Cardiac fibroblast (primary cell): ENCODE results near the gene PODNL1.
"Not testable (repeated sequence)": the region's sequence is repeated elsewhere in the genome, so short reads cannot be mapped to it uniquely, and the experiment has no call there.

Source experiments
- DNase-seq, 2 donors: peaks; one replicate each; pipeline versions ENCODE4 v3.0.0 to v3.0.0-alpha.2; 2010; ENCODE audit warnings: low read depth in 2 of 2
- H3K4me3 ChIP-seq, 2 donors: replicated peaks in 1 of 2; 1 replicate in 1 of 2; 2 replicates in 1 of 2; pipeline ENCODE4 v1.5.1; 2011; ENCODE audit warnings: low read depth in 2 of 2, low read length in 2 of 2, mild to moderate bottlenecking in 2 of 2, moderate library complexity in 1 of 2
- TF ChIP-seq, protein P1 (sequence below): IDR thresholded peaks from one replicate; pipeline ENCODE4 v1.5.1; 2011; ENCODE audit warnings: low read depth, mild to moderate bottlenecking, low read length, inconsistent platforms

PODNL1 gene

DNA sequence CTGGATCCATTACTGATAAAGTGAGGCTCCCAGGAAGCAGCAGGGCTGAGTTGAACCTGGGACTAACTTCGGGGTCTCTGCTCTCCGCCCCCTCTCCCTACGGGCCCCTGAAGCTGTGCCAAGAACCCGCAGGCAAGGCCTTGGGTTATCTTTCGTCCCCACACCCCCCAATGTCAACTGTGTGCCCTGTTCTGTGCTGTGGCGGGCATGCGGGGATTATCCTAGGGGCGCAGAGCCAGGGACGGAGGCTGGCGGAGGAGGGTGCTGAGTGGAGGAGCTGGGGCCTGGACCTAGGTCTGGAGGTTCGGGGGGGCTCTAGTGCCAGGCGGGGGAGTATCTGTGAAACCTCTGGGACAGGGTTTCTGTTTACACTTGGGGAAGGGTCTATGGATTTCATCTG is 41.5 kb upstream of the PODNL1 start:
- H3K4me3 ChIP-seq: no peak overlapping the region
- TF ChIP-seq, protein P1, sequence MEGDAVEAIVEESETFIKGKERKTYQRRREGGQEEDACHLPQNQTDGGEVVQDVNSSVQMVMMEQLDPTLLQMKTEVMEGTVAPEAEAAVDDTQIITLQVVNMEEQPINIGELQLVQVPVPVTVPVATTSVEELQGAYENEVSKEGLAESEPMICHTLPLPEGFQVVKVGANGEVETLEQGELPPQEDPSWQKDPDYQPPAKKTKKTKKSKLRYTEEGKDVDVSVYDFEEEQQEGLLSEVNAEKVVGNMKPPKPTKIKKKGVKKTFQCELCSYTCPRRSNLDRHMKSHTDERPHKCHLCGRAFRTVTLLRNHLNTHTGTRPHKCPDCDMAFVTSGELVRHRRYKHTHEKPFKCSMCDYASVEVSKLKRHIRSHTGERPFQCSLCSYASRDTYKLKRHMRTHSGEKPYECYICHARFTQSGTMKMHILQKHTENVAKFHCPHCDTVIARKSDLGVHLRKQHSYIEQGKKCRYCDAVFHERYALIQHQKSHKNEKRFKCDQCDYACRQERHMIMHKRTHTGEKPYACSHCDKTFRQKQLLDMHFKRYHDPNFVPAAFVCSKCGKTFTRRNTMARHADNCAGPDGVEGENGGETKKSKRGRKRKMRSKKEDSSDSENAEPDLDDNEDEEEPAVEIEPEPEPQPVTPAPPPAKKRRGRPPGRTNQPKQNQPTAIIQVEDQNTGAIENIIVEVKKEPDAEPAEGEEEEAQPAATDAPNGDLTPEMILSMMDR: no peak
- DNase-seq: no peak

DNA sequence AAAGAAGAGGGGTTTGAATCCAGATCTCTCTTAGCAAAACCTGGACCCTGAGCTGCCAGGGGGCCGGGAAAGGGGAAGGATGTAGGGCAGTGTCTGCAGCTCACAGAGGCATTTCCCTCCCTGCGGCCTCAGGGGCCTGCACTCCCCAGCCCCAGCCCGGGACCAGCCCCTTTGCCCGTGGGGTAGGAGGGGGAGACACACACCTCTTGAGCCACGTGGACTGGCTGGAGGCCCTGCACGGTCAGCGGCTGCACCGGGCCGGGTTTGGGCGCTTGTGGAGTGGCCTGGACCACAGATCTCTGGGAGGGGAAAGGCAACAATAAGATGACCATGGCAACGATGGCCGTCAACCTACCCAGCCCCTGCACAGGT is 41.0 kb upstream of the PODNL1 start:
- peak in 1 of 2 donors; percentile 19 for DNase-seq
- H3K4me3 ChIP-seq: no peak overlapping the region
- TF ChIP-seq, protein P1: no peak

DNA sequence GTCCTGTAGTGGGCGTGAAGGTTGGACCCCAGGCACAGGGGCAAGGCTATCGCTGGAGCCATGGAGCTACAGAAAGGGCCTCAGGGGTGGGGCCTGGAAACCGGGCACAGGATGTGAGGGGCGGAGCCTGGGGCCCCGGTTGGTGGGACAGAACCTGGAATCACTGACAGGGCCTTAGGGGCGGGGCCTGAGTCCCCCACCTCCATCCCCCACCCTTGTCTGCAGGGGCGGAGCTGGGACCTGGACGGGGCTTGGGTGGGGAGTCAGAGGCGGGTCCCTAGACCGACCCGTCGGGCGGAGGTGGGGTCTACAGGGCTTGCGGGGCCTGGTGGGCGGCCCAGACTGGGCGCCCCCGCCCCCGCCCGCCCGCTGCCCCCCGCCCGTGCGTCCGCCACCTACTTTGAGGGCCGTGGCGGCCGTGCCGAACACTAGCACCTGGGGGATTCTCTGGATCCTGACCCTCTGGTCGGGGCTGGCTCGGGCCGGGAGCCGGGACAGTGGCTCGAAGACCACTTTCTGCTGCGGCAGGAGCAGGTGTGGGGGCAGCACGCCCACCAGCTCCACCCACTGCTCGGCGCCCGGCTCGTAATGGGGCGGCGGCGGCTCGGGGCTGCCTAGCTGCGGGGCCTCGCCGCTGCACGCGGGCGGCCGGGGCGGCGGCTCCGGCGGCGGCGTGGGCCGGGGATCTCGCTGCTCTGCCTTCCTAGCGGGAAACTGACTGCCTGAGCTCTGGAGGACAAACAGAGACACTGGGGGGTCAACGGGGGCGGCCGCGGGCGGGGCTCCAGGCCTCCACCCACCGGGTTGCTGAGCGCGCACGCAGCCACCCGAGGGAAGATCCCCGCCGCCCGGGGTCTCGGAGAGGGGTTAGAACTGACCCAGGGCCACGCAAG is 40.4 kb upstream of the PODNL1 start:
- TF ChIP-seq, protein P1: no peak
- no peak overlapping the region for H3K4me3 ChIP-seq
- peak in 1 of 2 donors; percentile 58 for DNase-seq

DNA sequence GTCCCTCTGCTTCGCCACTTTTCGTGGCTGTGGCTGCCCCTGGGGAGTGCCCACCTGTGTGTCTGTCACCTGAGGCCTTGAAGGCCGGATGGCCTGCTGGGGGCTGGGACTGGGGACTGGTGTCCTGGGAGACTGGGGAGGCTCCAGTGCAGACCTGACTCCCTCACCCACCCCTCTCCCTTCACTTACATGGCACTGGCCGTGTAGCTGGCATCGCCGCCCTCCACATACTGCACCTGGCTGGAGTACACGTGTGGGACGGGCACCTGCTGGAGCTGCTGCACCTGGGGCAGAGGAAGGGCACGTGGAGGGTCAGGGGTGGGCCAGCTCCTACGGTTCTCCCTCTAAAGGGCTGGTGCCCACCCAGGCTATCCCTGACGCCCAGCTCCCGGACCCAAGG is 39.6 kb upstream of the PODNL1 start:
- TF ChIP-seq, protein P1: no peak
- no peak overlapping the region for H3K4me3 ChIP-seq
- no peak for DNase-seq

DNA sequence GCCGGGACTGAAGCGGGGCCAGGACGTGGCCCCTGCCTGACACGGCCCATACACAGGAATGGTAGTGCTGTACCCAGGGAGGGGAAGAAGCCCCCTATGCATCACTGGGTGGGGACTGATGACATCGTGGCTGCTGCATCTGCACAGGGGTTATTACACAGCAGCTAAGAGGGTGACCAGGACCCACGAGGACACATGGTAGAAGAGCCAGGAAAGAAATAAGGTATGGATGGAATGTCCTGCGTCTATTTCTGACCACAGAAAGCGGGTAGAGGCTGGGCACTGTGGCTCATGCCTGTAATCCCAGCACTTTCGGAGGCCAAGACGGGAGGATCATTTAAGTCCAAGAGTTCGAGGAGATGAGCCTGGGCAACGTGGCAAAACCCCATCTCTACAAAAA is 38.2 kb upstream of the PODNL1 start:
- no peak for DNase-seq
- H3K4me3 ChIP-seq: no peak overlapping the region
- TF ChIP-seq, protein P1: no peak

DNA sequence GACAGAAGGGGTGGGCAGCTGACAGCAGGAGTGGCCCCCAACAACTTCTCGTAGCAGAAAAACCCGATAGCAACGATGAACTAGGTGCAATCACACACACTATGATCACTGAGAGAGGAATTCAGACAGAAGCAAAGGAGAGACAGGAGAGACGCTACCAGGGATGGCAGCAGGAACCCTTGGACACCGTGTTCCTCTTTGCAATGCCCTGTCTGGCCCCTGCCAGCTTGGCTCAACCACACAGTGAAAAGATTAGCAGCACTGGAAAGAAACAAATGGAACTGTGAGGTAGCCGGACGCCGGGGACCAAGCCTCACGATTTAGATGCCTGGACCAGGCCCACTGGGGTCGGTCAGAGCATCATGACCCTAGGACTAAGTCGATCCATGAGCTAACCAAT is 37.7 kb upstream of the PODNL1 start:
- DNase-seq: no peak
- TF ChIP-seq, protein P1: no peak
- no peak overlapping the region for H3K4me3 ChIP-seq

DNA sequence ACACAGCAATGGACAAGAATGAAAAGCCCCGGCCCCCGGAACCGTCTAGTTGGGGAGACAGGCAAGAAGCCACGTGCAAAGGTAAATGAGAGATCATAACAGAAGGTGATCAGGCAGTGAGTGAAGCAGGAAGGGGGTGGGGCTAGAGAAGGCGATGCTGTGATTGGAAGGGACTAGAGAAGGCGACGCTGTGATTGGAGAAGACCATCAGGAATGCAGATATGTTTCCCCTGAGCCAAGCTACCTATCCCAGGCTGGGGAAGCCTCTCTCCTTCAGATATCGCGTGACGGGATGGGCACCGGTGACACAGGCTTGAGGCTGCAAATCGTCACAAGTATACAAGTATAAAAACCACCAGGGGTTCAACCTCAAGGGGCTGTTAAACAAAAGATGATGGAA is 35.9 kb upstream of the PODNL1 start:
- TF ChIP-seq, protein P1: no peak
- no peak for DNase-seq
- H3K4me3 ChIP-seq: no peak overlapping the region

DNA sequence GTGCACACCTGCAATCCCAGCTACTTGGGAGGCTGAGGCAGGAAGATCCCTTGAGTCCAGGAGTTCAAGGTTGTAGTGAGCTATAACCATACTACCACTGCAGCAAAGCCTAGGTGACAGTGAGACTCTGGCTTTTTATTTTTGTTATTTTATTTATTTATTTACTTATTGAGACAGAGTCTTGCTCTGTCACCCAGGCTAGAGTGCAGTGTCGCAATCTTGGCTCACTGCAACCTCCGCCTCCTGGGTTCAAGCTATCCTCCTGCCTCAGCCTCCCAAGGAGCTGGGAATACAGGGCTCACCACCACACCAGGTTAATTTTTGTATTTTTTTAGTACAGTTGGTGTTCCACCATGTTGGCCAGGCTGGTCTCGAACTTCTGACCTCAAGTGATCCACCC is 35.3 kb upstream of the PODNL1 start:
- H3K4me3 ChIP-seq, DNase-seq: not testable (repeated sequence)
